Thyroid gland (tissue), 4 donors: Measurements from ENCODE around the gene ARHGEF16.

Experiments used
- CTCF ChIP-seq, 6 experiments: fragments of 200-600 bp in 3 of 6; fragments of 450-650 bp in 3 of 6; sonication (generic) in 3 of 6; IDR thresholded peaks; one replicate each; pipeline ENCODE4 v1.5.1; 2016 to 2019; ENCODE audit warnings: antibody characterized with exemption in 6 of 6, mild to moderate bottlenecking in 2 of 6, inconsistent platforms in 1 of 6, moderate library complexity in 1 of 6
- POLR2A ChIP-seq, 2 donors: fragments of 450-650 bp; IDR thresholded peaks; one replicate each; pipeline ENCODE4 v1.6.1; 2017; ENCODE audit warnings: antibody characterized with exemption in 2 of 2, mild to moderate bottlenecking in 2 of 2, moderate library complexity in 1 of 2

GRCh38 chr1:3479511-3480368 lies 25.3 kb downstream of the ARHGEF16 start:
- TF ChIP-seq CTCF (IDR thresholded peaks at IDR 0.05) (no peak), POLR2A (IDR thresholded peaks at IDR 0.05) (no peak)
